Measurements from ENCODE around the gene PKLR.

GRCh38 chr1:155253797-155254196, 47.4 kb downstream of the PKLR start:
- TF ChIP-seq CTCF (IDR thresholded peaks at IDR 0.05; ENCODE audit: borderline replicate concordance, extremely low read depth, low read length, poor library complexity, severe bottlenecking) = no peak
- no peak for TF ChIP-seq EZH2 (IDR thresholded peaks at IDR 0.05; ENCODE audit: borderline replicate concordance, low read depth, low read length, severe bottlenecking)

Data from DND-41 (cell line).